NOMO-1 (cell line): ENCODE data around the gene HOXC5.
"Not testable (repeated sequence)": the region's sequence is repeated elsewhere in the genome, so short reads cannot be mapped to it uniquely, and the experiment has no call there.

Source experiments
- DNase-seq, 2 experiments: peaks; one replicate each; lab custom pipeline; 2025; ENCODE audit not compliant: unreplicated experiment in 2 of 2; lab: John Stamatoyannopoulos, UW

HOXC5 gene

DNA sequence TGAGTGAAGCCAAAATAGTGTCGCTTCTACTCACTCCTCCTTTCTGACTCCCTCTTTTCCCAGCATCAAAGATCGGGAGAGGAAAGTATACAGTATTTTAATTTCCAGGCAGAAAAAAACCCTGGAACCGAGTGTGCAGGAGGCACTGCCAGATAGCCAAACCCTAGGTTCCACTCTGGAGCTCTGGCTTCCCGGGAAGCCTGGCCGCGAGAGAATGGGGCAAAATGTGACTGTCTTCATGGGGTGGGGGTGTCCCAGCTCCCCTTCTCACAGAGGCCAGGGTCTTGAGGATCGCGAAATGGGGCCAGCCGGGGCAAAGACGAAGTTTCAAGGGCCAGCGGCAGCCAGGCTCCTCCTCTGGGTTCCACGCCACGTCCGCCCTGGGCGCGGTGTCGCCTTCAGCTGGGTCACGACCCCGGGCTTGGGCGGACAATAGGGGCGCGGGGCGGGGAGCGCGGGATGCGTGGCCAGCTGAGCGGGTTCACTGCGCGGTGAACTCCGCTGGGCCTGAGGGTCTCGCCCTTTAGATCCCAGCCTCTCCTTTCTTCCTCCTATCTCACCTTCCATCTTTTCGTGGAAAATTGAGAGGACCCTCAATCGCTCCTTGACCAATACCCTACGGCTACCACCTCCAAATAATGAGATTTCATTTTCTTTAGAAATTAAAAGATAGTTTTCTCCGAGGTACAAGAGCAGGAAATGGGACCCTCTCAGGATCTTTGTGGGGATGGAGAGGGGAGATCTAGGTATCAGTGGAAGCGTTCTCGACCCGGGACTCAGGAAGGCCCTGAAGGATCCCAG, 27.5 kb downstream of the HOXC5 start:
- no peak for DNase-seq

- DNase-seq, result no peak
These were observed 28.3 kb downstream of the HOXC5 start for GRCh38 chr12:54060975-54061778.

DNA sequence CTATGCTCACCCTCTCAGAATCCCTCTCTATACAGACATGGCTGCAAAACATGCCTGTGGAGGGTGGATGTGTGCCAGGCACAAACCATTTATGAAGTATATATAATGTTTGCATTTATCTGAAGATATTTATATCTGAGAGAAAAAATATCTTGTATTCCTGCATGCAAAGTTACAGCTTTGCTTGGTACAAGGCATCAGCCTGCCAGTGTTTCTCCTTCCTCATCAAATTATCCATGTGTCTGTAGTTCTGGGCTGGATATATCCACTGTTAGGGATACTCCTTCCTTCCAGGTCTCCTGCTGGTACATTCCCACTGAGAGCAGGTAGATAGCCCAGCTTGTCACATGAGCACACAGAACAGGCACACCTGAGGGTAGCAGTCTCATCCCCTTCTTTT, 32.8 kb downstream of the HOXC5 start:
- DNase-seq, result no peak

GRCh38 chr12:54066408-54066807, 33.6 kb downstream of the HOXC5 start:
- no peak for DNase-seq

DNA sequence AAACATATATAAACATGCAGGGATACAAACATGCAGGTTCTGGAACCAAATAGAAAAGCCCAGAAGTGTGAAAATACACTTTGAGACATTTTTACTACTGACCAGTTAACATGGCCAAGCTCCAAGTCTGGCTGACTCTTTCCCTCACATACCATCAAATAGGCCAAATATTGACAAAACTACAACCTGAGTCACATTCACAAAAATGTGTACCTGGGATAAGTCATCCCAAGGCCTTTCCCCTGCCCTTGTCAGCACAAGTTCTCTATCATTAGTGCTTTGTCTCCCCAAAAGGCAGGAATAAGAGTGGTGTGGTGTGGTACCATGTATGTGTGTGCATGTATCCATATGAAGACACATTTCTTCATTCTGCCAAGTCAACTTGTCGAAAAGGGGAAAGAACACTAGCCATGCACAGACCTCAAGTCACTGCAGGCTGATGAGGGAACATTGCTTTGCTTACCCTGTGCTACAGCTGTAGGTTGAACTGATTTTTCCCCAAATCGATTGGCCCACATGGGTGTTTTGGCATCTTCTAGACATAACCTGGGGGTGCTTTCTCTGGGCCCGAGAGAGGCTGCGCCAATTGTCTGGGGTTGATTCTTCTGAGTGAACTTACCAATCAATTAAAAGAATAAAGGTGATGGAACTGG, 35.7 kb downstream of the HOXC5 start:
- no peak for DNase-seq

- DNase-seq, result no peak
These were observed 39.1 kb downstream of the HOXC5 start for GRCh38 chr12:54071942-54072341.

GRCh38 chr12:54074308-54074707, 41.5 kb downstream of the HOXC5 start:
- DNase-seq, result no peak

GRCh38 chr12:54075409-54075808, 42.6 kb downstream of the HOXC5 start:
- no peak for DNase-seq

GRCh38 chr12:54075974-54076373, 43.1 kb downstream of the HOXC5 start:
- no peak for DNase-seq

GRCh38 chr12:54077843-54078242, 45.0 kb downstream of the HOXC5 start:
- DNase-seq, result not testable (repeated sequence)

- DNase-seq, result not testable (repeated sequence)
These were observed 46.3 kb downstream of the HOXC5 start for GRCh38 chr12:54079115-54079514.

GRCh38 chr12:54080008-54080924, 47.4 kb downstream of the HOXC5 start:
- not testable (repeated sequence) for DNase-seq

GRCh38 chr12:54081053-54081514, 48.2 kb downstream of the HOXC5 start:
- DNase-seq, result not testable (repeated sequence)

GRCh38 chr12:54081581-54082396, 48.9 kb downstream of the HOXC5 start:
- not testable (repeated sequence) for DNase-seq

GRCh38 chr12:54082397-54082892, 49.6 kb downstream of the HOXC5 start:
- peak; percentile 32 to 41 for DNase-seq
